Nephron (organoid): ENCODE measurements around the gene COL8A1.

ENCODE experiments used
- H3K27ac Mint-ChIP-seq, 3 experiments: 2 replicates each; pipeline ENCODE4 v1.8.0; 2020; ENCODE audit warnings: mixed read lengths in 3 of 3, mild to moderate bottlenecking in 2 of 3, moderate library complexity in 1 of 3
- H3K27me3 Mint-ChIP-seq: 2 replicates; pipeline ENCODE4 v1.8.0; 2021; ENCODE audit warnings: low read depth, mild to moderate bottlenecking, moderate library complexity, mixed read lengths
- H3K36me3 Mint-ChIP-seq: 2 replicates; pipeline ENCODE4 v1.8.0; 2020; ENCODE audit warnings: low read depth, mixed read lengths
- H3K4me1 Mint-ChIP-seq: 2 replicates; pipeline ENCODE4 v1.8.0; 2020; ENCODE audit warnings: mixed read lengths
- H3K4me3 Mint-ChIP-seq, 3 experiments: 2 replicates each; pipeline ENCODE4 v1.8.0; 2020; ENCODE audit warnings: mild to moderate bottlenecking in 3 of 3, mixed read lengths in 3 of 3, moderate library complexity in 2 of 3
- H3K9me3 Mint-ChIP-seq: 2 replicates; pipeline ENCODE4 v1.8.0; 2020; ENCODE audit warnings: mixed read lengths
- CTCF ChIP-seq, 3 experiments: fragments of 200-600 bp; sonication (generic); IDR thresholded peaks; one replicate each; pipeline ENCODE4 v1.5.0; 2021; ENCODE audit warnings: antibody characterized with exemption in 3 of 3; ENCODE audit not compliant: unreplicated experiment in 3 of 3

The COL8A1 gene

DNA sequence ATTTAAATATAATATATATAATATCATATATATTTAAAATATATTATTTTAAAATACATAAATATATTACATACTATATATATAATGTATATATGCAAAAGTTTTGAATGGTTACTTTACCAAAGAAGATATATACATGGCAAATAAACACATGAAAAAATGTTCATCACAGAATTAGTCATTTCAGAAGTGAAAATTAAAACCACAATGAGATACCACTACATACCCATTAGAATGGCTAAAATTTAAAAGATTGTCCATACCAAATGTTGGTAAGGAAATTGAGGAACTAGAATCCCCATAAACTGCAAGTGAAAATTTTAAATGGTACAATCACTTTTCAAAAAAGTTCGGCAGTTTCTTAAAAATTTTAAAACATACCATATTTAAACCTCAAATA is 23.6 kb upstream of the COL8A1 start:
- Mint-ChIP-seq H3K9me3 (no peaks in the 10 kb centered on the region), H3K4me3 (no peak overlapping the region), H3K4me1 (no peaks in the 10 kb centered on the region), H3K27ac (no peak overlapping the region), H3K36me3 (no peaks in the 10 kb centered on the region), H3K27me3 (no peaks in the 10 kb centered on the region)
- no peak for TF ChIP-seq CTCF (IDR thresholded peaks at IDR 0.05; ENCODE audit: unreplicated experiment in 3 of 3)

DNA sequence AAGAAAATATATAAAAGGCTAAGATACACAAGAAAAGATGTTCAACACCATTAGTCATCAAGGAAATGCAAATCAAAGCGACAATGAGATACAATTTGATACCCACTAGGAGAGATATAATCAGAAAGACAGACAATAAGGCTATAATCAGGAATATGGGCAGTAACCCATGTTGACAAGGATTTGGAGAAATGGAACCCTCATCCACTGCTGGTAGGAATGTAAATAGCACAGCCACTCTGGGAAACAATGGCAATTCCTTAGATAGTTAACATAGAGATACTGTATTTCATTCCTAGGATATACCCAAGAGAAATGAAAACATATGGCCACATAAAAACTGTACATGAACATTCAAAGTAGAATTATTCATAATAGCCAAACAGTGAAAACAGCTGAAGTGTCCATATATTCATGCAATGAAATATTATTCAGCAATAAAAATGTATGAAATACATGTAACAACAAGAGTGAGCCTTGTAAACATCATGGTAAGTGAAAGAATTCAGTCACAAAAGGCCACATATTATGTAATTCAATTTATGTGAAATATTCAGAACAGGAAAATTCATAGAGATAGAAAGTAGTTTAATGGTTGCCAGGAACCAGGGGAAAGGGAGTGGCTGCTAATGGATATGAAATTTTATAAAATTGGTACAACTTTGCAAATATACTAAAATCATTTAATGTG is 18.2 kb upstream of the COL8A1 start:
- Mint-ChIP-seq H3K27ac (no peak overlapping the region), H3K9me3 (no peaks in the 10 kb centered on the region), H3K36me3 (no peaks in the 10 kb centered on the region), H3K4me1 (no peaks in the 10 kb centered on the region), H3K4me3 (no peak overlapping the region), H3K27me3 (no peaks in the 10 kb centered on the region)
- no peak for TF ChIP-seq CTCF (IDR thresholded peaks at IDR 0.05; ENCODE audit: unreplicated experiment in 3 of 3)

DNA sequence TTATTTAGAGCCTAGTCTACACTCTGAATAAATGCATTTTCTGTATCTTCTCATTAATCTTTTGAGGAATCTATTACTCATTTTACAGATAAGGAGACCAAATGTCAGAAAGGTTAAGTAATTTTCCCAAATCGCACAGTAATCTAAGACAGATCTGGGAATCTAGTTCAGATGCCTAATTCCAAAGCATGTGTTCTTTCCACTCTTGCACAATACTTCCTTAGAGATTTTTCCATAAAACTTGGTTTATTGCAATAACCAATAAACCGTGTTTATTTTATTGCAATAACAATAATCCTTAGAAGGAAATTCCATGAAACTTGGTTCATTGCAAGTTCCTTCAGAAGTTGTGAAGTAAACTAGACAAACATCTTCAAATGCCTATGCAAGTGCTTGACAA is 17.4 kb upstream of the COL8A1 start:
- H3K4me3 Mint-ChIP-seq, result no peak overlapping the region
- no peaks in the 10 kb centered on the region for H3K4me1 Mint-ChIP-seq
- H3K27ac Mint-ChIP-seq, result no peak overlapping the region
- H3K27me3 Mint-ChIP-seq, result no peaks in the 10 kb centered on the region
- TF ChIP-seq CTCF (IDR thresholded peaks at IDR 0.05; ENCODE audit: unreplicated experiment in 3 of 3), result no peak
- H3K36me3 Mint-ChIP-seq, result no peaks in the 10 kb centered on the region
- no peaks in the 10 kb centered on the region for H3K9me3 Mint-ChIP-seq

- no peak for TF ChIP-seq CTCF (IDR thresholded peaks at IDR 0.05; ENCODE audit: unreplicated experiment in 3 of 3)
- Mint-ChIP-seq H3K27me3 (no peaks in the 10 kb centered on the region), H3K9me3 (no peaks in the 10 kb centered on the region), H3K4me3 (no peak overlapping the region), H3K36me3 (no peaks in the 10 kb centered on the region), H3K27ac (no peak overlapping the region), H3K4me1 (no peaks in the 10 kb centered on the region)
These were observed 13.7 kb upstream of the COL8A1 start for GRCh38 chr3:99624496-99625236.

GRCh38 chr3:99625237-99625622 is 13.2 kb upstream of the COL8A1 start:
- Mint-ChIP-seq H3K27ac (no peak overlapping the region), H3K27me3 (no peaks in the 10 kb centered on the region), H3K36me3 (no peaks in the 10 kb centered on the region), H3K4me3 (no peak overlapping the region), H3K4me1 (no peaks in the 10 kb centered on the region), H3K9me3 (no peaks in the 10 kb centered on the region)
- no peak for TF ChIP-seq CTCF (IDR thresholded peaks at IDR 0.05; ENCODE audit: unreplicated experiment in 3 of 3)
